Brain pericyte (primary cell): Measurements from ENCODE around the gene ETFDH.
"Not testable (repeated sequence)": the region's sequence is repeated elsewhere in the genome, so short reads cannot be mapped to it uniquely, and the experiment has no call there.

Experiments used
- DNase-seq: peaks from one replicate; pipeline ENCODE4 v3.0.0-alpha.2; 2012; ENCODE audit warnings: low read depth, low spot score

Gene ETFDH

GRCh38 chr4:158671915-158672806, at the start of gene ETFDH:
TSS of gene ETFDH (plus strand) at chr4:158672296. CDS start at chr4:158672457, 161 bp downstream.
- peak; percentile 100 for DNase-seq

DNA sequence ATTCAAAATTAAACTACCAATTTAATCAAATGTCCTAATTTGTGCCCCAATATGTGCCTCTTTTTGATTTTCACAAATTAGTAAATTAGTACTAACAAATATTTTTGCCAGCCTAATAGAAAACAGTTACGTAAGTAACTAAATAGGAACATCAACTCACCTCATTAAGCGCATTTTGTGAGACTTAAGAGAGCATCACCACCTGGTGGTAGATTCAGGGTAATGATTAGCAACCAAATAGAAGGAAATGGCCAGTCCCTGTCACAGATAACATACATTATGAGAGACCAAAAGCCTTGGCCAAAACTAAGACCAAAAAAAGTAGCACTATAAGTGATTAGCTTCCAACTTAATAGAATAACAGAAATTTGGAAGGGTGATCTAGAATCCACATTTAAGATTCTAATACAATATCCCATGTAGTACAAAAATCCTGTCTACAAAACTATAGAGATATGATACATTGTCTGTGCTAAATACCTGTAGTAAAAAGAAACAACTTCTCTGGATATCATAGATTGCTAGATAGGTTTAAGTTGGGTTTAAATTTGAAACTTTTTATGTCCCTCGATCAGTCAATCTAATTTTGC, 47.1 kb upstream of the ETFDH start:
- peak; percentile 29 for DNase-seq

DNA sequence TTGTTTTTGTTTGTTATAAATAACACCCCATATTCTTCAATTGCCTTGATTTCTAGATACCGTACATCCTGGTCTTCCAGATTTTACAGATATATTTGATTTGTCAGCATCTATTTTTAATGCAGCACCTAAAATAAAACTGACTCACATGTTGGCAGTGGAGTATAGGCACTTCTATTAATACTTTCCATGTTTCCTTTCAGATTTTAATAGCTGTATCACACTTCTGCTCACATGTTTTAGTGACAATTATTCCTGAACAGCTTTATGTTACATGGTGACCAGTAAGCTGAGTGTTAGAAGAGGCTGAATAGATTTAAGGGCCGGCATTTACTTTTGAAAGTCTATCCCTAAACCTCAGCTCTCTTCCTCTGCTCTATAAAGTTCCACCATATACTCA, 46.6 kb upstream of the ETFDH start:
- DNase-seq, result no peak

DNA sequence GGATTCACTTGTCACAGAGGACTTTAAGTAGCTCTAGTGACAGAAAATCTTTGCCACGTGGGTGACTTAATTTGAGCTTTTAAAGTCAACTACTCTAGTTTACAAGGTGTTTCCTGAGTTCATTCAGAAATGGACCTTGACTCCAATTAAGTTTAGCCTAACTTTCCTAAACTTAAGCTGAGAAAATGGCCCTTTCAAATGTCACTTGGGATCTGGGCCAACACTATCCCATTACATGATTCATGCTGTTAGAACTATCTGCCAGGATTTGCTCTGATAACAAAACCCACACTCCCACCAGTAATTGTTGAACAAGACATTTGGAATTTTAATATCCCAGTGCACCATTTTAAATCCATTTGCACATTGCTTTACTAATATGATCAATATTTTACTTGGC, 41.2 kb upstream of the ETFDH start:
- no peak for DNase-seq

DNA sequence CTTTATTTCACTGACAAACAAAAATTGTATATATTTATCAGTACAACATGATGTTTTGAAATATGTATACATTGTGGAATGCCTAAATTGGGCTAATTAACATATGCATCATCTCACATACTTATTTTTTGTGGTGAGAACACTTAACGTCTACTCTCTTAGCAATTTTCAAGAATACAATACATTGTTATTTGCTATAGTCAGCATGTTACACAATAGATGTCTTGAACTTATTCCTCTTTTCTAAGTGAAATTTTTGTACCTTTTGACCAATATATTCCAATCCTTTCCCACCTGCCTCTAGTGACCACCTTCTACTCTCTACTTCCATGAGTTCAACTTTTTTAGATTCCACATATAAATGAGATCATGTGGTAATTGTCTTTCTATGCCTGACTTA, 35.5 kb upstream of the ETFDH start:
- no peak for DNase-seq

DNA sequence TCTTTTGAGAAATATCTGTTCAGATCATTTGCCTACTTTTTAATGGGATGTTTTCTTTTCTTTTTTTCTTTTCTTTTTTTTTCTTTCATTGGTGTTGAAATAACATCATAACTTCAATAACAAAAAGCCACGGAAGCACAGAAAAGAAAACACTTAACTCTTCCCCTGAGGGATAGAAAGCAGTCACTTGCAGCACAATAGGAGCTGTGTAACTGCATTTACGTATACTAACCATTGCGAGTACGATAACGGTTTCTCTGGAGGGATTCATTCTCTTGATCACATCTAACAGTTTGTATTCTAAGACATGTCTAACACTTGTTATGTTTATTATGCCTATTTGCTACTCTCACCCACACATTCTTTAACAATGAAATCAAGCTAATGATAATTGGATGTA, 27.7 kb upstream of the ETFDH start:
- DNase-seq, result no peak

GRCh38 chr4:158644760-158645159, 27.3 kb upstream of the ETFDH start:
- no peak for DNase-seq

GRCh38 chr4:158649111-158649680, 22.9 kb upstream of the ETFDH start:
- no peak for DNase-seq

- no peak for DNase-seq
Measured at GRCh38 chr4:158652920-158653319, 19.2 kb upstream of the ETFDH start.

GRCh38 chr4:158656439-158656838, 15.7 kb upstream of the ETFDH start:
- DNase-seq, result no peak

DNA sequence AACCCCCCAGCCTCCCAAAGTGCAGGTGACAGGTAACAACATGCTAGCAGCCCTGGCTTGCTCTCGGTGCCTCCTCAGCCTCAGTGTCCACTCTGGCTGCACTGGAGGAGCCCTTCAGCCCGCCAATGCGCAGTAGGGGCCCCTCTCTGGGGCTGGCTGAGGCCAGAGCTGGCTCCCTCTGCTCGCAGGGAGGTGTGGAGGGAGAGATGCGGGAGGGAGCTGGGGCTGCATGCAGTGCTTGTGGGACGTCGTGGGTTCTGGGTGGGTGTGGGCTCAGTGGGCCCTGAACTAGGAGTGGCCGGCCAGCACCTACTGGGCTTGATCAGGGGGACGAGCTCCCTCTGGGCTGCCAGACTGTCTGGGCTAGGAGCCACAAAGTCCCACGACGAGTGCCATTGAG, 14.8 kb upstream of the ETFDH start:
- DNase-seq, result no peak

DNA sequence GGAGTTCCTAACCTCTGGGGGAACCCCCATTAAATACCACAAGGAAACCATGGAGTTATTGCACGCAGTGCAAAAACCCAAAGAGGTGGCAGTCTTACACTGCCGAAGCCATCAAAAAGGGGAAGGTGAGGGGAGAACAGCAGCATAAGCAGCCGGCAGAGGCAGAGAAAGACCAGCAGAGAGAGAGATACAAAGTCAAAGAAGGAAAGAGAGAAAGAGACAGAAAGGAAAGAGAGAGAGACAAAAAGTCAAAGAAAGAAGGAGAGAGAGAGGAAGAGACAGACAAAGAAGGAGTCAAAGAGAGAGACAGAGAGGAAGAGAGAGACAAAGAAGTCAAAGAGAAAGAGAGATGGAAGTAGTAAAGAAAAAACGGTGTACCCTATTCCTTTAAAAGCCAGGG, 8.8 kb upstream of the ETFDH start:
- DNase-seq, result not testable (repeated sequence)

DNA sequence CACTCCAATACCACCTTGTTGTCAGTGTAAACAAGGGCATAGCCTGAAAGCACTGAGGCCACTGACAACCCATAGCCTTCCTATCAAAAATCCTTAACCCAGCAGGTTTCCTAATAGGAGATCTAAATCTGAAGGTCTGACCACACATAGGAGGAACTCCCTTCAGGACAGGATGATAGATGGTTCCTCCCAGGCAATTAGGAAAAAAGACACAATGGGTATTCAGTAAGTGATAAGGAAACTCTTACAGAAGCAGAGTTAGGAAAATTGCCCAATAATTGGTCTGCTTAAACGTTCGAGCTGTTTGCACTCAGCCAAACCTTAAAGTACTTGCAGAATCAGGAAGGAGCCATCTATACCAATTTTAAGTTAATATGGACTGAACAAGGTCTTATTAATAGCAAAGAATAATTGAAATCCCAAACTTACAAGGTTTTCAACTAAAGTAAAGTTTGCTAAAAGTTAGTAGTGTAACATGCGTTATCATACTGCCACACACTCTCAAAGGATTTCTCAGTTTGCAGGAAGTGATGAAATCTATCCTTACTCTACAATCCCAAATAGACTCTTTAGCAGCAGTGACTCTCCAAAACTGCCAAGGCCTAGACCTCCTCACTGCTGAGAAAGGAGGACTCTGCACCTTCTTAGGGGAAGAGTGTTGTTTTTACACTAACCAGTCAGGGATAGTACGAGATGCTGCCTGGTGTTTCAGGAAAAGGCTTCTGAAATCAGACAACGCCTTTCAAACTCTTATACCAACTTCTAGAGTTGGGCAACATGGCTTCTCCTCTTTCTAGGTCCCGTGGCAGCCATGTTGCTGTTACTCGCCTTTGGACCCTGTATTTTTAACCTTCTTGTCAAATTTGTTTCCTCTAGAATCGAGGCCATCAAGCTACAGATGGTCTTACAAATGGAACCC, 8.1 kb upstream of the ETFDH start:
- not testable (repeated sequence) for DNase-seq

- DNase-seq, result no peak
Measured at GRCh38 chr4:158664806-158665205, 7.3 kb upstream of the ETFDH start.

GRCh38 chr4:158666892-158667291, 5.2 kb upstream of the ETFDH start:
- no peak for DNase-seq

- DNase-seq, result no peak
Measured at GRCh38 chr4:158667651-158668198, 4.4 kb upstream of the ETFDH start.

DNA sequence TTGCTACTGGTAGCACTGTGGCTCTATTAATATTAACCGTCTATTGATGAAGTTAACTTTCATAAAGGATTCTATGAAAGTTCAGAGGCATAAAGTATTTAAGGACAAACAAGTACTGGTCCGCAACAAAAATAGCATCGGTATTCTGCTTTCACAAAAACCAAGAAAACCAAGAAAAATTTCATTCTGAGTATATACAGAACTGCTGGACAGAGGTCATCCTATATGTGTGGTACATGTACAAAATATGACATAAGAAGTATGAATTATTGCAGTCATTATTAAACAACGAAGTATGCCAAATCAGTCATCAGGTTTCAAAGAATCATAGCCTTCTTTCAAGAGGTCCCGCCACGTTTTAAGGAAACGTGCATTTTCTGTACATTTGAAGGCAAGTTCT, 2.8 kb upstream of the ETFDH start:
- no peak for DNase-seq

DNA sequence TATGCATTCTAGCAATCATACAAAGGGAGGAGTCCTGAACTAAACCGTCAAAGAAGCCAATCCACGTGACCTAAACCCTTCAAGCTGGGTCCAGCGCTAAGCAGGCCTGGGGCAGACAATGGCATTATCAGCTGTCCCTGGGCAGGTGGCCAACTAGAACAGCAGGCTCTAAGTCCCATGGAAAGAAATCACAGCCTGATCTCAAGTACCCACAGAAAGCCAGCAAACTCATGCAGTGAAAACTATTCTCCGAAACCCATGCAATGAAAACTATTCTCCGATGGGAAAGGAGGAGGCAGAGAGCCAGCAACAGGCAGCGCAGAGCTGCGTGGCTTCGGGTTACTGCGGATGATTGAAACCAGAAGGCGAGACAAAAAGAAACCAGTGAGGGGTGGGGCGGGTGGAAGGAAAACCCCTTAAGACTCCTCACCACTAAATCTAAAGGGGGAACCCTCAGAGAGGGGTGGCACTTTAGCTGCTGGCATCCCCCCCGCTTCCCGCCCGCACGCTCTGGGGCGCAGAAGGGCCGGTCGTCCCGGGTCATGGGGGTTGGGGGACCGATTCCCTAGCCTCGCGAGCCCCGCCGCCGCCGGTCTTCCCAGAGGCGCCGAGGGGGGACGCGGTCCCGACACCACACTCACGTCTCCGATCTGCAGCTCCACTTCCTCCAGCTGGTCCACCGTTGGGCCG, 976 bp upstream of the ETFDH start:
- peak; percentile 47 for DNase-seq

GRCh38 chr4:158671665-158671914, 506 bp upstream of the ETFDH start, which contains the start of gene C4orf46:
TSS of gene C4orf46 (minus strand) at chr4:158671887. CDS start at chr4:158671801, 86 bp downstream.
- DNase-seq, result no peak

DNA sequence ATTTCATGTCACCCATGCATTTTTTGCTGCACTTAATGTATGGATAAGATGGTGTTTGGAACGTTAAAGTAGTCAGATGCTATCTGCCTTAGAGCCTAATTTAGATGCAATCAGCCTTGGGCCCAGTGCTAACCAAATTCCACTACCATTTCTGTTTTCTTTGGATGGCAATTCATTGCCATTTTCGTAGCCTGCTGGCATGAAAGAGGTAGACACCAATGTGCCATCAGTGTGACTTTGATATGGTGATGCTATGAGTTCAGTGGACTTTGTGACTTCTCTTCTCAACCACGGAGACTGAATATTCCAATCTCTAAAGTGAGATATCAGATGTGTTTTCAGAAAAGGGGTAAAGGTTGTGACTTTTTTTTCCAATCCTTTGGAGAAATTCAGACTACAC, 1.5 kb downstream of the ETFDH start:
- no peak for DNase-seq

- no peak for DNase-seq
Measured at GRCh38 chr4:158676076-158676475, 4.0 kb downstream of the ETFDH start.
